GM18508 (cell line): Measurements from ENCODE around the gene RMND5A.

Source experiments
- ATAC-seq: cut with Tn5 transposase; IDR thresholded peaks from one replicate; pipeline ENCODE4 v1.9.1; 2021; ENCODE audit warnings: moderate number of reproducible peaks; ENCODE audit not compliant: insufficient read depth, unreplicated experiment

RMND5A gene

GRCh38 chr2:86789687-86790133 is 69.6 kb downstream of the RMND5A start:
- no peak for ATAC-seq

DNA sequence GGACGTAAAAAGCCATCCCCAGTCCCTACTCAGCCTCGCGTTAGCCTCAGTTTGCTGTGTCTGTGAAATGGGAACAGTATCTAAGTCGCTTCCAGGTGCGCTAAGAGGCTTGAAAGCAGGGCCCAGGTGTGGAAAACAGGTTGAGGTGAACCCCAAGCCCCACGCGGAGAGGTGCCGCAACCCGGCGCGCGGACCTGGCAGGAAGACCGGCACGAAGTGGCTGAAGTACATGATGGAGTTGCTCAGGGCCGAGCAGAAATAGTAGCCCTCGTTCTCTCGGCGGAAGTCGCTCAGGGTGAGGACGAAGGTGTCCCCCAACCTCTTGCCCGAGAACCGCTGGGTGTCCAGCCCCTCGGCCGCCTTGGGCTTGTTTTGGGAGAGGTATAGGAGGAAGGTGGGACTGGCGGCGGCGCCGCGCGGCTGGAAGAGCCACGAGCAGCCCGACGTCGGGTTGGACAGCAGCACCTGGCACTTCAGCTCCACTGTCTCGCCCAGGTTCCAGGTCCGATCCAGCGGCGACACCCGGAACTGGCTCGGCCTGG is 70.1 kb downstream of the RMND5A start:
- no peak for ATAC-seq

GRCh38 chr2:86790676-86791572 is 70.8 kb downstream of the RMND5A start, which contains the start of gene CD8A:
Gene CD8A, minus strand, starts transcription at chr2:86790913. Its CDS starts 88 bp downstream, at chr2:86790825.
- ATAC-seq = no peak

- no peak for ATAC-seq
These were observed 71.5 kb downstream of the RMND5A start for GRCh38 chr2:86791573-86791972.

DNA sequence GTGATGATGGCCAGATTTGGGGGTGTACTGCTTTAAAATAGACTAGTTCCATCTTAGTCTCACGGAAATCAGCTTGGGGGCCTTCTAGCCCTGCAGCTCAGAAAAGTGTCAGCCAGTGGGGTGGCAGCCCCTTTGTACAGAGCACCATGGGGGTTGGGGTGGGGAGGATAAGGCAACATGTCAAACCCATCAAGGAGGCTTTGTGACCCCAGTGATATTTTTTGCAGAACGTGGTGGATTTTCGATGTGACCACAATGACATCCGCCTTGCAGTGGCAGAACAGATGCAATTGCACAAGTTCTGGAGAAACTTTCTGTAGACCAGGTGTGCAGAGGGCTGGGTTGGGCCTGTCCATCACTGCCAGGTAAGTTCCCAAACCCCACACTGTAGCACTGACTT is 73.7 kb downstream of the RMND5A start:
- no peak for ATAC-seq

DNA sequence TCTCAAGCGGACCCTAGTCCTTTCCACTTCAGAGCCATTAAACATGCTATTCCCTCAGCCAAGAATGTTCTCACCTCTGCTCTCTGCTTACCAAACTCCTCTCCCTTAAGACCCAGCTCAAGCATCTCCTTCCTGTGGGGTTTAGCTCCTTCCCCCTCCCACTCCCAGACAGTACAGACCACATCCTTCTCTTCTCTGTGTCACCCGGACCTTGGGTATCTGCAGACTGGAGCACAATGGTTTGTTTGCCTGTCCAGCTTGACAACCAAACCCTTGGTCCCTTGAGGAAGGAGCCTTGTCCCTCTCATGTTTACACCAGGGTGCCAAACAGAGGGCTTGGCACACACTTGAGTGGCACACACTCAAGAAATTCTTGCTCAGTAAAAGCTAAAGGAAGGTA is 74.8 kb downstream of the RMND5A start:
- no peak for ATAC-seq

DNA sequence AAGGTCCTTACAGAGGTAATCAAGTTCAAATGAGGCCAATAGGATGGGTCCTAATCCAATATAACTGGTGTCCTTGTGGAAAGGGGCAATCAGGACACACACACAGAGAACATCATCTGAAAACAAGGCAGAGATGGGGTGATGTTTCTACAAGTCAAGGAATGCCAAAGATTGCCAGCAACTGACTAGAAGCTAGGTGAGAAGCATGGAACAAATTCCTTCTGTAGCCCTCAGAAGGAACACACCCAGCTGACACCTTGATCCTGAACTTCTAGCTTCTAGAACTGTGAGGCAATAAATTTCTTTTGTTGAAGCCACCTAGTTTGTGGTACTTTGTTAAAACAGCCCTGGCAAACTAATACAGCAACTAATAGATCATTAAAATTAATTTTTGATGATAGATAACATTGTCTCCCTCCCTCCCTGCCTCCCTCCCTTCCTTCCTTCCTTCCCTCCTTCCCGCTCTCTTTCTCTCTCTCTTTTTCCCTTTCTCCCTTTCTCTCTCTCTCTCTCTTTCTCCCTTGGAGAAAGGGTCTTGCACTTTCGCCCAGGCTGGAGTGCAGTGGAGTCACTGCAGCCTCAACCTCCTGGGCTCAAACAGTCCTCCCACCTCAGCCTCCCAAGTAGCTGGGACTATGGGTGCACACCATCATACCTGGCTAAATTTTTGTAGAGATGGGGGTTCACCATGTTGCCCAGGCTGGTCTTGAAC is 80.9 kb downstream of the RMND5A start:
- no peak for ATAC-seq

DNA sequence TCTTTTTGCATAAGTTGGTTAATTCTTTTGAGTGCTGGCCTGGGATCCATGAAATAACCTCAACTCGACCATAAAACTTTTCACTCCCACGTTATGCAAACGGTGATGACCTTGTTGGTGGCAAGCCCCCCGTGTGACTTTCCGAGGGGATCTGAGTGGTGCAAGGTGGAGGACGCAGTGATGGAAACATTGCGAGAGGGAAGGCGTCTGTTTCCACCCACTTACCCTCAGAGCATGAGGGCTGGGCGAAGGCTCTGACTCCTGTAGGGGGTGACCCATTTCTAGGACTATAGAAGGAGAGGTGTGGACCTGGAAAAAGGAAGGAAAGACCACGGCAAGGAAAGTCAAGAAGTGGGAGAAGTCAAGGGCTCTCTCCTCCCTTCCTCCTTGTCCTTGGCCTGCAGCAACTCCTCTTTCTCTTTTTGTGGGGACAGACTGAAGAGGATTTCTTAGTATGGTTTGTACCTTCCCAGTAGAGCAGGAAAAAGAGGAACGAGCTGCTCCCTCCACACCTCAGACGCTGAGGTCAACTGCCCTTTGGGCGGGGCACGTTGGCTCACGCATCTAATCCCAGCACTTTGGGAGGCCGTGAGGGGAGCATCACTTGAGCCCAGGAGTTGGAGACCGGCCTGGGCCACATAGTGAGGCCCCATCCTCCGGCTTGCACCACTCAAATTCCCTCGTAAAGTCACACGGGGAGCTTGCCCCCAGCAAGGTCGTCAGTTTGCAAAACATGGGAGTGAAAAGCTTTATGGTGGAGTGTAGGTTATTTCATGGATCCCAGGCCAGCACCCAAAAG is 86.2 kb downstream of the RMND5A start:
- no peak for ATAC-seq

- no peak for ATAC-seq
These were observed 87.0 kb downstream of the RMND5A start for GRCh38 chr2:86807133-86807467.

- no peak for ATAC-seq
These were observed 87.6 kb downstream of the RMND5A start for GRCh38 chr2:86807468-86808275.

GRCh38 chr2:86808315-86809161 is 88.4 kb downstream of the RMND5A start:
- ATAC-seq = peak; percentile 77

DNA sequence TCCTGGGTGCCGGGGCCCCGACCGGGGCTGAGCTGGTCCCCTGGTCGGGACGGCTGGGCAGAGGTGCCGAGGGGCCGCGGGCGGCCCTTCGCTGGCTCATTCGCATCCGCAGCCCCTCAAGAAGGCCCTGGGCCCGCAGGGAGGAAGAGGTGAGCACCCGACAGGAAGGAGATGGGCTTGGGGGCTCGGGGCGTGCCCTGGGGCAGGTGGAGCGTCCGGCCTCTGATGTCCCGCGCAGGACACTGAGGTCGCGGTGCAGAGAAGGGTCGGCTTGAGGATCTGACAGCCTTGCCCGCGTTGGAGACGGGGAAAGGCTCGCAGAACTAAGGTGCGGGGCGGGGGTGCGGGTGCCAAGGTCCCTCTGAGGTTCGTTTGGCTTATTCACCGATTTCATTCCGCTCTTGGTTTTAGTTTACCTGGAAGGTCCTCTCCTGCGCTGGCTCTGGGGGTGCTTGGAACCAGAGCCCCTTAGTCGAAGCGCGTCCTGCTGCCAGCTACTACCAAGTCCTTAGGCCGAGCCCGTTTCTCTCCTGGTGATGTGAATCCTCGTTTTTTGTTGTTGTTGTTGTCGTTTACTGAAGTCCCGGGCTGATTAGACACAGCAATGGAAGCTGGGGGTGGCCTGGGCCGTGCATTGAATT is 89.5 kb downstream of the RMND5A start:
- ATAC-seq = no peak

- ATAC-seq = no peak
These were observed 95.5 kb downstream of the RMND5A start for GRCh38 chr2:86815611-86816010.

DNA sequence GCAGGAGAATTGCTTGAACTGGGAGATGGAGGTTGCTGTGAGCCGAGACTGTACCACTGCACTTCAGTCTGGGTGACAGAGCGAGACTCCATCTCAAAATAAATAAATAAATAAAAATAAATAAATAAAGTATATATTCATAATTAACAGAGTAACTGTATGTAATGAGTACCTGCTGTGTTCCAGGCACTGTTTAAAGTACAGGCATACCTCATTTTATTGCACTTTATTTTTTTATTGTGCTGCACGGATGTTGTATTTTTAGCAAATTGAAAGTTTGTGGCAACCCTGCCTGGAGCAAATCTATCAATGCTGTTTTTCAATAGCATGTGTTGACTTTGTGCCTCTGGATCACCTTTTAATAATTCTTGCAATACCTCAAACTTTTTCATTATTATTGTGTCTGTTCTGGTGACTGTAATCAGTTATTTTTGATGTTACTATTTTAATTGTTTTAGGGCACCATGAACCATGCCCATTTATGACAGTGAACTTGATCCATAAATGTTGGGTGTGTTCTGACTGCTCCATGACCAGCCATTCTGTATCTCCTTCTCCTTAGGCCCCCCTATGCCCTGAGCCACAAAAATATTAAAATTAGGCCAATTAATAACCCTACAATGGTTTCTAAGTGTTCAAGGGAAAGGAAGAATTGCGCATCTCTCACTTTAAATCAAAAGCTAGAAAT is 98.2 kb downstream of the RMND5A start:
- no peak for ATAC-seq

- no peak for ATAC-seq
These were observed 98.9 kb downstream of the RMND5A start for GRCh38 chr2:86818957-86819356.

- ATAC-seq = no peak
These were observed 101.2 kb downstream of the RMND5A start for GRCh38 chr2:86821306-86821705.

DNA sequence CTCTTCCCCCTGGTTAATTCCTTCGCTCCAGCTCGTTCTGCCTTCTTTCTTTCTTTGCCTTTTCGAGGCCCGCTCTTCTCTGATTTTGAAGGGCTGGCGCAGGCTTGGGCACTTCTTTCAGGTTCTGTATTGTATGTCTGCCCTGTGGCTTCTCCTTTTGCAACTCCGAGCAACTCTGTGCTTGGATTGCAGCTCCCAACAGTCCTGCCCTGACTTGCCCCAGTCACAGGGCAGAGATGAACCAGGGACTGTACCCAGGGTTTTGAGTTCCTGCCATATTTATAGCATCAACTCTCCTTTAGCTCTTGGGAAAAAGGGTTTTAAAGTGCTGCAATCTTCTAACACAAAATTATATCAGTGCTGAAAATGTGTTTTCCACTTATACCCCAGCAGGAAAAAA is 101.8 kb downstream of the RMND5A start:
- ATAC-seq = no peak
